GM21526 (cell line): Measurements from ENCODE around the gene RPL10.

Source experiments
- ATAC-seq: cut with Tn5 transposase; IDR thresholded peaks from one replicate; pipeline ENCODE4 v1.9.1; 2021; ENCODE audit warnings: moderate library complexity; ENCODE audit not compliant: unreplicated experiment, low FRiP score

RPL10 gene

DNA sequence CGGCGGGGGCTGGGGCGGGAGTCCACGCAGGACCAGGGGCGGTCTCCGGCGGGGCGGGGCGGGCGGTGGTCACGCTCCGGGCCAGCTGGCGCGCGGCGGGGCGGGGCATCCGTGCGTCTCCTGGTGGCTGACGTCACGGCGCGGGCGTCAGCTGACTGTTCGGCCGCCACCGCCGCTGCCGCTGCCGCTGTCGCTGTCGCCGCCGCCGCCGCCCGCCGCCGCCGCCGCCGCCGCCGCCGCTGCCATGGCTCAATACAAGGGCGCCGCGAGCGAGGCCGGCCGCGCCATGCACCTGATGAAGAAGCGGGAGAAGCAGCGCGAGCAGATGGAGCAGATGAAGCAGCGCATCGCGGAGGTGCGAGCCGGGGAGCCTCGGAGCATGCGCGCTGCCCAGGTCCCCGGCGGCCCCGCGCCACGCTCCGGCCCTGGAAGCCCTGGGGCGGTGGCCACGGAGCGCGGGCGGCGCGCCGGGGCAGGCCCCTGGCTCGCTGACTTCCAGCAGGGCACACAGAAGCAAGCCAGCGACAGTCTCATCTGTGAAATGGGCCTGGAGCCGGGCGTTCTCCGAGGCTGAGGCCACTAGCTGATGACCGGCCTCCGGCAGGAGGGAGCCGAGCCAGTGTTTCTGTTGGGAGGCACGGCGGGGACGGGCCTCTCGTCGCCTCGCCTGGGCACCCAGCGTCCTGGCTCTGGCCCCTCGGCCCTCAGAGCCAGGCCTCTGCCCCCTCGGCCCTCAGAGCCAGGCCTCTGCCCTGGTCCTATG, 46.0 kb downstream of the RPL10 start, which contains the start of gene FAM50A:
Gene FAM50A, plus strand, starts transcription at position 150 of the 763 bp plus-strand sequence. Its CDS starts 95 bp downstream, at position 245.
- peak; percentile 46 for ATAC-seq

DNA sequence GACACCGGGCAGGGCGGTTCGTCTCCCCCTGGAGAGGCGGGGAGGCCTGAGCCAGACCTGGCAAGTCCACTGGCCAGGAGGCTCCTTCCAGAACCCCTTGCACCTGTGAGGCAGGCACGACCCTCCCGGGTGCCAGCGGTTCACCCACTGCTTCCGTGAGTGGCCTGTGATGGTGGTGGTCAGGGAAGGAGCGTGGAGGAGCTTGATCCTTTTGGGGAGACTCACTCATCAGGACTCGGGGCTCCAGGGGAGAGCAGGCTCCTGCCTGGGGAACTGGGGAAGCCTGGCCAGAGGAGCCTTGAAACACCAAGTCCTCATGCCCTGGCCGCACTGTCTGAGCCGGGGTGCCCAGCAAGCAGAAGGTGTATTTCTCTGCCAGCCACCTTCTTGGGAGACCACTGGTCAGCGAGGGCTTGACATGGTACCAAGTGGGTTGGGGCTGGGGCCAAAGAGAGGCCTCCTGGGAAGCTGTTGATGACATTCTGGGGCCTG, 46.6 kb downstream of the RPL10 start:
- ATAC-seq: no peak

DNA sequence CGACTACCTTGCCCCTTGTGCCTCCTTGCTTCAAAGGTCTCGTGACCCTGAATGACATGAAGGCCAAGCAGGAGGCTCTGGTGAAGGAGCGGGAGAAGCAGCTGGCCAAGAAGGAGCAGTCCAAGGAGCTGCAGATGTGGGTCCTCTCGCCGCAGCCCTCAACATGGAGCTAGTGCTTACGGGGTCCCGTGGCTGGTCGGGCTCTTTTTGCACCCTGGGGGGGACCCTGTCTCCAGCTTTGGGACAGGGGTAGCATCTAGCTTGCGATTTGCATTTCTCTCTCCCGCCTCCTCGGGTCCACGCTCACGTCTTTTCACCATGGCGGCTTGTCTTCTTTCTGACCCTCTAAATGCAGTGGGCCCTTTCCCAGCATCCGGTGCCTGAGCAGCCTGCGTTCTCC, 47.6 kb downstream of the RPL10 start:
- ATAC-seq: no peak

DNA sequence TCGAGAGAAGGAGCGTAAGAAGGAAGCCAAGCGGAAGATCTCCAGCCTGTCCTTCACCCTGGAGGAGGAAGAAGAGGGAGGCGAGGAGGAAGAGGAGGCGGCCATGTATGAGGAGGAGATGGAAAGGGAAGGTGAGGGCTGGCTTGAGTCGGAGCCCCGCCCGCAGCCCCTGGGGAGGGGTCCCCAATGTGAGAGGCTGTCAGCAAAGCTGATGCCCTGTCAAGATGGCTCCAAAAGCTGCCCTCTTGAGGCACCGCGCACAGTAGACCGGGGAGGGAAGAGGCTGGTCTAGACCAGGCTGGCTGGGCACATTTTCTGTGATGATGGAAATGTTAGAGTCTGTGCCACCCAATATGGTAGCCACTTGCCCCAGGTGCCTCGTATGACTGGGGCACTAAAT, 48.3 kb downstream of the RPL10 start:
- no peak for ATAC-seq

DNA sequence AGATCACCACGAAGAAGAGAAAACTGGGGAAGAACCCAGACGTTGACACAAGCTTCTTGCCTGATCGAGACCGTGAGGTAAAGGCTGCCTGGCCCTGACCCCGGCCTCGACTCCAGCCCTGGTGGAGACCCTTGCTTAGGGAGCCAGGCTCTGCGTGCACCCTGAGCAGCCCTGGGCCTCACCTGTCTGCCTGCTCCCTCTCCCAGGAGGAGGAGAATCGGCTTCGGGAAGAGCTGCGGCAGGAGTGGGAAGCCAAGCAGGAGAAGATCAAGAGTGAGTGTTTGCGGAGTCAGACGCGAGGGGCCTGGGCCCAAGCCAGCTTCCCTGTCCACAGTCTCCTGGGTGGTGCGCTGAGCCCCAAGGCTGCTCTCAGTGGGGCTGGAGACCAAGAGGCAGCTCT, 50.3 kb downstream of the RPL10 start:
- ATAC-seq: no peak

DNA sequence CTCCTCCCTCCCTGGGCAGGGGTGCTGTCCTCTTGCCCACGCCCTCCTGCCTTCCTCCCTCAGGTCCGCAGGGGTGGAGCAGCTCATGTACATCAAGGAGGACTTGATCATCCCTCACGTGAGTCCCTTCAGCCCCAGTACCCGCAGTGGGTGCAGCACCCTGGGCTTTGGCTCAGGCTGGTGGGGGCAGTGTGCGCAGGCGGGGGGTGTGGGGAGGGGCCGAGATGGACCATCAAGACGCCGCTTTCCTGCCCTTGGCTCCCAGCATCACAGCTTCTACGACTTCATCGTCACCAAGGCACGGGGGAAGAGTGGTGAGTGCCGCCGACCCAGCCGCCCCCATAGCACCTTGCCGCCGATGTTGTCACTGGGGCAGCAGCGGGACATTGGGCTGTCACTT, 51.4 kb downstream of the RPL10 start:
- no peak for ATAC-seq

DNA sequence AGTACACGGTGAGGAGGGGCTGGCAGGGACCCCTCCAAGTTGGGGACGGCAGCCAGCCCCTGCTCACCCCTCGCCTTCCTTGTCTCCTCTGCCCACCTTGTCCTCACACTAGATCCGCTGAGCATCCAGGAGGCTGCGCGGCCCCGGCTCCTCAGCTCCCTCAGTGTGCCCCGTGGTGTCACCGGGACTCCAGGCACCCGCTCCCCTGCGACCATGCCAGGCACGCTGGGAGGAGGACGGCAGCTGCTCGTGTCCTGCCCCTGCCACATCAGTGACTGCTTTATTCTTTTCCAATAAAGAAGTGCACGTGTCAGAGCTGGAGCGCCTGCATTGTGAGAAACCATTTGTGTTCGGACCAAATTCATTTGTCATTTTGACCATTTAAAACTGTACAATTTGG, 52.1 kb downstream of the RPL10 start:
- ATAC-seq: no peak
